Stimulated activated CD4-positive, alpha-beta T cell treated with anti-CD3 and anti-CD28 coated beads, Interleukin-4, amount 100 ng/mL, for 48 hours (primary cell): ENCODE results near the gene SORL1.

ENCODE experiments used
- DNase-seq, 2 donors: peaks; one replicate each; pipeline ENCODE4 v3.0.0-alpha.2; 2020; ENCODE audit warnings: low read depth in 2 of 2

SORL1 gene

DNA sequence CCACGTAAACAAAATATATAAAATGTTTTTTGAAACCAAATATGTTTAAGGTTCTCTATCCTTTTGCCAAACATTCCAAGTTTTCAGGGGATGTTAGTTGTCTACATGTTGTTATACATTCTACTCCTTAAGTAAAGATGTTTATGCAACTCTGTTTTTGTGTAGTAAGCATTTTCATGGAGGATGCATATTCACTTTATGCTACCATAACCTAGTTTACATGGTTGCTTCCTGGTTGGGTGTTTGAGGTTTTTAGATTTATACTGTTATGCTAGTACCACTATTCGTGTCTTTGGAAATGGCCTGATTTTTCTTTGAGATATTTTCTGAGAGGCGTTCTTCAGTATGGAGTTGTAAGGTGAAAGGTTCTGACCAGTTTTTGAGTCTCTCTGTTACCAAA is 131.7 kb downstream of the SORL1 start:
- DNase-seq, result no peak

DNA sequence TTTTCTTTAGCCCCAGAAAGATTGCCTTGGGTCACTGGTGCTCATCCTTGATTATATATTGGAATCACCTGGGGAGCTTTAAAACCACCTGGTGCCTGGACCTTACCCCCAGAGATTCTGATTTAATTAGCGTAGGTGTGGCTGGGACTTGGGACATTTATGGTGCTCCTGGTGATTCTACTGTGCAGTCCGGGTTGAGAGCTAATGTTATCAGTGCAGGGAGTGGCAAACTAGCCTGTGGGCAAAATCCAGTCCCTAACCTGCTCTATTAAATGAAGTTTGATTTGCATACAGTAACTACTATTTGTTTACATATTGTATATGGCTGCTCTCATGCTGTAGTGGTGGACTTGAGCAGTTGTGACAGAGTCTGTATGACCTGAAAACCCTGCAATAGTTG is 134.6 kb downstream of the SORL1 start:
- no peak for DNase-seq

DNA sequence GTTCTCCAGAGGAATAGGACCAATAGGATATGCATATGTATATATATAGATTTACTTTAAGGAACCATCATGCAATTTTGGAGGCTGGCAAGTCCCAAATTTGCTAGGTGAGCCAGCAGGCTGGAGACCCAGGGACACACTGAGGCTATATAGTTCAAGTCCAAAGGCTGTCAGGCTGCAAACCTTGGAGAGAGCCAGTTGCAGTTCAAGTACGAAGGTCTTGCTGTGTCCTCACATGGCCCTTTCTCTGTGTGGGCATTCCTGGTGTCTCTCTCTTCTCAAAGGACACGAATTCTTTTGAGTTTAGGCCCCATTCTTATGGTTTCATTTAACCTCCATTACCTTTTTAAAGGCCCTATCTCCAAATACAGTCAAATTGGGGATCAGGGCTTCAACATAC is 135.1 kb downstream of the SORL1 start:
- DNase-seq, result no peak

DNA sequence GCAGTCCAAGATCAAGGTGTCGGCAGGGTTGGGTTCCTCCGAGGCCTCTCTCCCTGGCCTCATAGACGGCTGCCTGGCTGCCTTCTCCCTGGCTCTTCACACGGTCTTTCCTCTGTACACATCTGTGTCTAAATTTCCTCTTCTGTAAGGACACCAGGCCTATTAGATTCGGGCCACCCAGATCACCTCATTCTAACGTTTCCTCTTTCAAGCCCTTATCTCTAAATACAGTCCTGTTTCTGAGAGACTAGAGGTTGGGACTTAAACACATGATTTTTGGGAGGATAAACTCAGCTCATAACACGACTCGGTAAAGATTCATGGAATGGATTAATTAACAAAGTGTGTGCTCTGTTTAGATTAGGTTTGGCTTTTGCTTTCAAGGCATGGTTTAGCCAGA is 136.6 kb downstream of the SORL1 start:
- DNase-seq, result no peak

DNA sequence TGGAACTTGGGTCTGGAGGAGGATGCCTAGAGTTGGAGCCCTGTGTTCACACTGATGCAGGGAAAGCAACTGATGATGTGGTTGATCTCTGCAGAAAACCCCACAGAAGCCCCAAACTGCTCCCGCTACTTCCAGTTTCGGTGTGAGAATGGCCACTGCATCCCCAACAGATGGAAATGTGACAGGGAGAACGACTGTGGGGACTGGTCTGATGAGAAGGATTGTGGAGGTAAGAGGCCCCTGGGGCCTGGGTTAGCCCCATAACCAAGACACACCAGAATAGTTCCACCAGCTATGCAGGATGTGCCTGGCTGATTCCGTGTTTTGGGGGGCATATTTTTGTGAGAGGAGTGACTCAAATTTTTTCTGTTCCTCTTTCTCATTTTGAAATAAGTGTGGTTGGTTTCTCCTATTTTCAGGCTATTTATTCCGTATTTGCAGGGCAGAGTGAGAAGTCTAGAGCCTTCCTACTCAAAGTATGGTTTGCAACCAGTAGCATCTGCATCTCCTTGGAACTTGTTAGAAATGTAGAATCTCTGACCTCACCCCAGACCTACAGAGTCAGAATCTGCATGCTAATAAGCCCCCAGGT is 137.9 kb downstream of the SORL1 start:
- peak in 1 of 2 donors; percentile 13 for DNase-seq

DNA sequence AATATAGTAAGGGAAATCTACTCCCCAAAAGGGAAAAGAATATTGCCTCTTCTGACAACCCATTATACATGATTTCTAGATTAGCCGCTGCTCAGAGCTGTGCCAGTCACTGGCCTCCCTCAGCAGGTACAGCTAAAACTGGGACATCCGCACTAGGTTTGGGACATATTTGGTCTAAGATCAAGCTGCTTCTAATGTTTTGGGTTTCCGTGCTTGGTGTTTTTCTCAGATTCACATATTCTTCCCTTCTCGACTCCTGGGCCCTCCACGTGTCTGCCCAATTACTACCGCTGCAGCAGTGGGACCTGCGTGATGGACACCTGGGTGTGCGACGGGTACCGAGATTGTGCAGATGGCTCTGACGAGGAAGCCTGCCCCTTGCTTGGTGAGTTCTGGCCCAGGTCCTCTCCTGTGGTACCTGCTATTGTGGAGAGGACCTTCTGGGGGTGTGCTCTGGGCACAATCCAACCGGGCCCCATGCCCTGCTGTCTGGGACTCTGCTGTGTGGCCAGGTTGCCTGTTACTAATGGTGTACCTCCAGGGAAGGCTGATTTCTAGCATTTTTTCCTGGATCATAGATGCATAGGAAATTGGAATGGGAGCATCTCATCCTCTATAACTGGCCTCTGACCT is 138.8 kb downstream of the SORL1 start:
- no peak for DNase-seq

DNA sequence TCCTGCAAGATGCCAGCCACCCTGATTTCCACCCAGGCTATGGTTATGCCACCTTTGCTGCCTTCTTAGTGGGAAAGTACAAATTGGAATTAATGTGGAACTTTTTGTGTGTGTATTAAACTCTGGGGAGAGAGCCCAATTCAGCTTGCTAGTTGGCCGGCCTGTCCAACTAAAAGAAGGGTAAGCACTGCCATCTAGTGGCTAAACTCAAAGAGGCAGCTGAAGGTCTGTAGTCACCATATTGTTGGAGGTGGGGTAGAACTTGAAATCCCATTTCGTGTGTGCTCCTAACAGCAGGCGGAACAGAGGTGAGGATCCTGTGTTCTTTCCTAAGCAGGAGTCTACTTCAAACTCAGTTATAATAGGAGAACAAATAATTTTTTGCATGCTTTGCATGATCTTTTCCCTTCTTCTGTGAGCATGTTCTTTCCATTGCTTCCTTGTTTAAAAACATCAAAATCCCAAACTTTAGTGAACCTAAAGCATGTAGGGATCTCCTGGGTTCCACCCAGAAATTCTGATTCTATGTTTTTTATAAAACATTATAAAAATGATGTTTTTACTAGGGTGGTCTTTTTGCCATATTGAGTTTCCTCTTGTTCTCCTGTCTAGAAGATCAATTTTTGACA is 139.4 kb downstream of the SORL1 start:
- peak; percentile 53 to 58 for DNase-seq

DNA sequence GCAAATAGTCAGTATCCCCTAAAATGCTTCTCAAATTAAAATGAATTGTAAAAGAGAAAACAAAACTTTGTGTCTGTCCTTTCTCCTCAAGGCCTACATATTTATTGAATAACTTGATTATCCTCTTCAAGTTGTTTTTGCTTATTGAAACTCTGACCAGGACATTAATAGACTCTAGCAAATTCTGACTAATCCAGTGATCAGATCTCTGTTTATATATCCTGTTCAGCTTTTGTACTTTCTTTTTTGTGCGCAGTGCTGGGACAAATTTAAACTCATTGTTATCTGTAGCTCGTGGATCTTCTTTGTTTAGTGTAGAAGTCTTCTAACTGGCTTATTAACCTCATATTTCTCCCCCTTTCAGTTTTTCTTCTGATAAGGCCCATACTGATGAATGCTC is 140.6 kb downstream of the SORL1 start:
- no peak for DNase-seq

DNA sequence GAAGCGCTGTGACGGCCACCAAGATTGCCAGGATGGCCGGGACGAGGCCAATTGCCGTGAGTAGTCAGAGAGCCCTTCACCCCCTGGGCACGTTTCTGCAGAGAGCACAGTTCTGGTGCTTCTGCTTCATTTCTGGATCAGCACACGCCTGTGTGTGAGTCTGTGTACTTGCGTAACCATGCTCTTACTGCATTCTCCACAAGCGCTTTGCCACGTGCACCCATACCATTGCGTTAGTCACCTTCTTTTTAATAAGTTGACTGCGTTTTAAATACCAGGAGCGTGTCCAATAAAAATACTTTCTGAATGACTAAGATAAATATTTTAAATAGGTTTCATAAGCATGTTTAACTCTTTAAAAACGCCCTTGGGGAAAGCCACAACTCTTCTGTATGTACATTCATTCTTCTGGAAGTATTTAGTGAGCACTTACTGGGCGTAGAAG is 143.6 kb downstream of the SORL1 start:
- DNase-seq, result no peak

DNA sequence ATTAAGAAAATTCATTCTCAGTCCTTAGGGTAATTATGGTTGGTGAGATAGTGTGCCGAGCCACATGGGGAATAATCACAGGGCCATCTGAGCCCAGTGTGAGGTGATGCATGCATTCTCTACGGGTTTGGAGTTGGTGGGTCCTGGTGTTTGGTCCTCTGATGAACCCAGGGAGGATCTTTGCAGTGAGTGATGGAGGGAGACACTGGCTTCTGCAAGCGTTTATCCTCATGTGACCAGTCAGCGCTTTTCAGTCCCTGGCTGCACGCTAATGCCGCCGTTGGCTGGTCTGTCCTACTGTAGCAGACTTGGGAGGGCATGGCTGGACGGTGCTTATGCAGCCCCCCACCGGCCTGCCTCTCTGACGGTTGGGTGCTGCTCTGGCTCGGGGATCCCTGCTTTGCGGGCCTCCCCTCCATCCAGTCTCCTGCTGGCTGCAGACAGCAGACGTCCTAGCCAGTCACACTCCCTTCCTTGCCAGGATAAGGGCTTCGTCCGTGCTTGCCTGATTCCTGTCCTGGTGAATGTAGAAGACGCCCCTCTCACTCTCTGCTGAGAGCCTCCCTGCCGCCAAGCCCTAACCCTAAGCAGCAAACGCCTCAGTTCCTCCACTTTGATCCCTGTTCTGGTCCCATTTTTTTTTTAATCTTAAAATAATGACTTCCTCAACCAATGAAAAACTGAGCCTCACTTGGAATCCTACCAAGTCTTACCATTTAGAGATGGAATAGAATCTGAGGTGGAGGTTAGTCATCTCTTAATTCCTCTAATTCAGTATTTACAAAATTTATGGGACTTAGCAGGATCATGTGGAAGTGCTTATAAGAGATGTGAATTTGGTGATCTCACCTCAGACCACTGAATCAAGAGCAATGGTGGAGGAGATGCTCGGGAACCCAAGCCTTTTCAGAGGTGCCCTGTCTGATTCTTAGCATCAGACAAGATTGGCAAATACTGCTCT is 144.4 kb downstream of the SORL1 start:
- no peak for DNase-seq

DNA sequence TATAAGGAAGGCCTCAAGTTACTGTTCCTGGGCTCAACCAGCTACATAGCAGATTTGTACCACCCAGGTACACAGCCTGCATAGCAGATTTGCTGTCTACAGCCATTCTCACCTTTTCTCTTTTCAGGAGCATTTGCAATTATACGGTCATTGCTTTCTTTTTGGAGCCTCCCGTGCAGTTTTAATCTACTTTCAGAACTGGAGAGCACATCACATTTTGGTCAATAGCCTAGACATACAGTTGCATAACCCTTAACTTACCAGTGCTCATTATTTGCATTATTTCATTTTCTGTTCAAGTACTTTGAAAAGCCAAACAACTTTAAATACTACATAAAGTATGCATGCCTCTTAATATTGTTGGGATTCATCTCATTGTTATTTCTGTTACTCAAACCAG is 151.2 kb downstream of the SORL1 start:
- DNase-seq, result no peak

DNA sequence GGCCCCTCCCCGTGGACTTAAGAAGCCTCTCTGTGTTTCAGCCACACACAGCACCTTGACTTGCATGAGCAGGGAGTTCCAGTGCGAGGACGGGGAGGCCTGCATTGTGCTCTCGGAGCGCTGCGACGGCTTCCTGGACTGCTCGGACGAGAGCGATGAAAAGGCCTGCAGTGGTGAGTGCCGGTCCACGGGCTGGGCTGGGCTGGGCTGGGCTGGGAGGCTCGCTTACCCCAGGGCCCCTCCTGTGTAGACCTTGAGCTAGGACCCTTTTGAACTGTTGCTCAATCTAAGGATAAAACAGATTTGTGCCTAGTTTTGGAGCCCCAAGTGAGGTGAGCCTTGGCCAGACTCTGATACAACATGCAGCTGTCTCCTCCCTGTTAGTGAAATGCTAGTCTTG is 152.0 kb downstream of the SORL1 start:
- no peak for DNase-seq

DNA sequence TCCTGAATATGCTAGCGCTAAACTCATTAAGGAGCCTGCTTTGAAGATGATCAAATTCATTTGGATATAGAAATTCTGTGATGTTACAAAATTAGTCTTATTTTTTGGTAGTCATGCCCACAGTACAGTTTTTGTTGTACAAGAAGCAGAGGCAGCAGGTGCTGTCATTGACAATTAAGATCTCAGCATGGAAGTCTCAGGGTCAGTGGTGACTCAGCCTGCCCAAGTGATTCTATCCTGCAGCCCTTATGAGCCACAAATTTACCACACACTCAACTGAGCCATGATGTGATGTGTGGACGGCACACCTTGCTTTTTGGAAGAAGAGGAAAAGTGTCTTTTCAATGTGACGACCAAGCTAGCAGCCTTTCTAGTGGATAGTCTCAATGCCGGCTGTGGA is 154.2 kb downstream of the SORL1 start:
- DNase-seq, result no peak

DNA sequence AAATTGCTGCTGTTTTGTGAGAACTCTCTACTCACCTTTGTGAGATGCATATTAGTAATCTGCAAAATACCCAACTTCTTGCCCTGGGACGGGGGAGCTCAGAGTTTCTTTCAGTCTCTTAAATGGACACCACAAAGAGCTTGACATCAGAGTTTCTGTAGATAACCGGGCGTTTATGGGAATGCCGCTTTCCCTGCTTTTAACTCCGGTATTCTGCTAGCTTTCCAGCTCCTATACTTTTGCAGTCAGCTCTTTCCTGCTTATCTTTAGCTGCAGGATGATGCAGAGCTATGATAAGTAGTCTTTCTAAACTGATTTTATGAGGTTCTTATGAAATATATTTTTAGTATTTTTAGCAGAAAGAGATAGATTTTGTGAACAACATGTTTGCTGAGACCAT is 155.2 kb downstream of the SORL1 start:
- DNase-seq, result no peak

DNA sequence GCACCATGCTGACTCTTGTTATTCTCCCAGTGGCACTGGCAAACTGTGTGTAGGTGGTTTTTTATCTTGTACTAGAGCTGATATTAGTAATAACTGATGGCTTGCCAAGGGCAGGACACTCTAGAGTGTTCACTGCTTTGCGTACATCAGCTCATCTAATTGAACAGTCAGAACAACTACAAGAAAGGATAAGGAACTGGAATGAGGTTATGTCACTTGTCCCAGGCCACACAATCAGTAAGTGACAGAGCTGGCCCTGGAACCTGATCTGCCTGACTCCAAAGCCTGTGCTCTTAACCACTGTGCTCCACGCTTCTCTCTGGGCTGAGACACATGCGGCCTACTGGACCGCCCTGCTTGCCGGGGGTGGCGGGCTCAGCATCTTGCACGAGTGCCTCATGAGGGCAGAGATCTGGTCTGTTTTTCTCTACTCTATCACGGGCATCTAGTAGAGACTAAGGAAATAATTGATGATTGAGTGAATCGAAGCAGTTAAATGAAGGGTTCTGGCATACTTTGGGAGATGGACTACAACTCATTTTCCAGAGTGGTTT is 156.5 kb downstream of the SORL1 start:
- DNase-seq, result no peak

DNA sequence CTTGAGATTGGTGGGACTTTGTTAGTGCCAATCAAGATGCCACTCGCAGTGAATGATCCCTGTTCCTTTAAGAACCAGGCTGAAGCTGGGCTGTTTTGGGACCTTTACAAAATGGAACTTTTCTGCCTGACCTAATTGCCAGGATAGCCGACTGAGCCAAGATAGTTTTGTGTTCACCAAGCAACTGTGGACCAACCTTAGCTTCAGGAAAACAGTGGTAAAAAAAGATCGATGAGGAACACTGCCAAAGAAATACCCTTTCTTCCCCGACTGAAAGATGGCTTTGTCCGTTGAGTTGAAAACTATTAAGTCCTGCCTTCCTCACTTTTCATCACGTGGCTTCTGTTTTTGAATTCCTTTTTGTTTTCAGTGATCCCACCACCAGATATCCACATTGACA is 158.6 kb downstream of the SORL1 start:
- no peak for DNase-seq

DNA sequence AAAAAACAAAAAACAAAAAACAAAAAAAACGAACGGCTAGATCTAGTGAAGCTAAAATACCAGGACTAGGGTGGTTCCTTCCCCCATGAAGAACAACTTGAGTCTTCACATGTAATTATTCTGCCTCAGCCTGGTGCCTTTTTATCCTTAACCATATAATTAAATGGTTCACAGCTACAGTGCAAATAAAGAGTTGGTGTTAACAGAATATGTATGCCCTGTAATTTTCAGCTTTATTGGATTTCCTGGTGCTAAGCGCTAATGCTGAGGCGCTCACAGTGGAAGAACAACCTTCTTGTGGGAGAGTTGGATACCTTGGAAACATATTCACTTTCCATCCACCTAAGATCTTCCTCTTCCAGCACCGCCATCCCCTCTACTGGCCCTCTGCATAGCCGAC is 159.1 kb downstream of the SORL1 start:
- DNase-seq, result no peak

DNA sequence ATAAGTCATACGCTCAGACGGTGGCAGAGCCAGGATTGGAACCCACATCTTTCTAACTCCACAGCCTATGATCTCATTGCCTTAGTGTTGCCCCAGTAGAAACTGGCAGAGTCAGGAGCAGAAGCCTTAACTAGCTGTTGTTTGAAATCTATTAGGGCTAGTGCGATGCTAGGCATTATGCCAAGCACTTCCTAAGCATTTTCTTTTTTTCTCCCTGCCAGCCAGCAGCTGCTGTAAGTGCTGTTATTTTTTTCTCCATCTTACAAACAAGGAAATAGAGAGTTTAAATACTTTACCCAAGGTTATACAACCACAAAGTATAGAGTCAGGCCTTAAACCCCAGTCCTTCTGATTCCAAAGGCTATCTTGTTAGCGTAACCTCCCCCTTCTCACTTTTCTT is 161.6 kb downstream of the SORL1 start:
- no peak for DNase-seq

DNA sequence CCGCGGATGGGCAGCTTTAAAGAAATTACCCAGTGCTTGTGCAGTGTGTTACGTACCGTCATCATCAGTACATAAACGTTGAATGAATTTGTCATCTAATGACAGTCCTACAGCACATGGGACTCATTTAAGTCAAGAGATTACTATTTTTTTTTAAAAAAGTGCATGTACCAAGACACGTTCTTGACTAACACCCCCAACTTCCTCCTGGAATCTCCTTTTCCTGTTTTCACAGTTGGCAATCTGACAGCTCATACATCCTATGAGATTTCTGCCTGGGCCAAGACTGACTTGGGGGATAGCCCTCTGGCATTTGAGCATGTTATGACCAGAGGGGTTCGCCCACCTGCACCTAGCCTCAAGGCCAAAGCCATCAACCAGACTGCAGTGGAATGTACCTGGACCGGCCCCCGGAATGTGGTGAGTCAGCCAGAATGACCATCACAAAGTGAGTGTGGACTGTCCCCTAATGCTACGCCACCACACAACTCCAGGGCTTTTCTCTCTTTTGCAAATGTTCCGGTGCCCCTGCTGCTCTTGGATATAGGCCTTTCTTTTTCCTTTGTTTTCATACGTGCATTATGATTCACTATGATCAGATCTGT is 162.6 kb downstream of the SORL1 start:
- no peak for DNase-seq

DNA sequence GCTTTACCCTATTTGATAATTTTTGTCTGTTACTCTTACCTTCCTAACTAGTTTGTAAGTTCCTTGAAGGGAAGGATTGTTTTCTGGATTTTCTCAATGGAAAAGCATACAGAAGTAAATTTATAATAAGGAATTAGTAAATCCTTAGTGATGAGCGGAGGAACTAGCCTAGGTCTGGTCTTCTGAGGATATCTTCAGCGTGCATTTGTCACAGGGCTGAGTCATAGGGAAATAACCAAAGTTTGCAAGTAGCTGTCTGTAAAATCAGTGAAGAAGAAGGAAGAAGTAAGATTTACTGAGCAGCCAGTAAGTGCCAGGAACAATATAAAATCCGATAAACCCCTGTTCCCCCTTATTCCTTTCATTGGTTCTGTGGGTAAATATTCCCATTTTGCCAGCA is 163.4 kb downstream of the SORL1 start:
- DNase-seq, result no peak

DNA sequence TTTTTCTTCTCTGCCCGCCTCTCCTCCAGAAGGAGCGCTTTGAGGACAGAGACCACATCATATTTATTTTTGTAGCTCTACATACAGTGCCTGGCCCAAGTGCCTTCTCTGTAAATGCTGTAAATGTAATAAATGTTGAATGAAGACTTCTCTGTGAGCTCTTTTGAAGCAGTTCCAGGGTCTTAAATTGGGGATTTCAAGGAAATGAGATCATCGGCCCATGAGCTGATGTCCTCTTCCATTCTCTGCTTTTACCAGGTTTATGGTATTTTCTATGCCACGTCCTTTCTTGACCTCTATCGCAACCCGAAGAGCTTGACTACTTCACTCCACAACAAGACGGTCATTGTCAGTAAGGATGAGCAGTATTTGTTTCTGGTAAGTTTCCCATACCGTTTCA is 166.4 kb downstream of the SORL1 start:
- DNase-seq, result no peak
